ENCODE data around the gene ART1. TPM values are rescaled to one million over a fixed set of nuclear protein-coding genes. Genes with fewer than 3 reads are reported as not detected.
A peak's percentile ranks its signal among the peaks of the same experiment; 100 is the strongest.

Gene ART1
- total and polyA plus RNA-seq, 2 of the 4 experiments (the other 2 are of a cell fraction): not detected

DNA sequence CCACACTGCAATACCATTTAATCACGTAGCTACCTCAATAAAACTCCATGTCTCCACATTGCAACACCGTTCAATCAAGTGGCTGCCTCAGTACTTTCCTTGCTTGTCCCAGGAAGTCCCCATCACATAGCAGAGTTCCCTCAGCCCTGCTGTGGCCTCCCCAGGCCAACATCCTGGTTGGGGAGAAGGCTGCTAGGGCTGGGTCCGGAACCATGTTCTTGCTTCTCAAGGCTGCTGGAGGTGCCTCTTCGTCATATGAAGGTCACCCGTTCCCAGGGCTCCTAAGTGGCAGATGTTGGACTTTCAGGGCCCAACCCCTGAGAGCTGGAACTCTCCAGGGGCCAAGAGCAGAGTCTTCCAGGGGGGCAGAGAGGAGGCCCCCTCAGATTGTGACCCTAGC lies 6.4 kb upstream of the ART1 start:
- DNase-seq: no peak
- Histone ChIP-seq H2BK120ac (ENCODE audit: low read depth, low read length) (no peak overlapping the region), H4K20me1 (ENCODE audit: insufficient read depth, low read length) (no peaks in the 10 kb centered on the region), H3K79me1 (ENCODE audit: low read depth in 1 of 2, low read length in 2 of 2) (no peaks in the 10 kb centered on the region), H3K4me2 (ENCODE audit: low read depth, low read length) (no peak overlapping the region), H3K56ac (ENCODE audit: extremely low read depth, insufficient read depth, low read length) (no peak overlapping the region), H3K36me3 (ENCODE audit: control insufficient read depth, insufficient read depth, low read length) (no peaks in the 10 kb centered on the region), H3K23ac (ENCODE audit: low read depth, low read length) (no peak overlapping the region), H3K9me3 (ENCODE audit: control insufficient read depth, insufficient read depth, low read length) (no peaks in the 10 kb centered on the region), H3K4me1 (ENCODE audit: control insufficient read depth, insufficient read depth, low read length) (peaks cover 3% of the 10 kb centered on the region), H3K9me1 (ENCODE audit: insufficient read depth, low read length) (no peaks in the 10 kb centered on the region), H3K9ac (ENCODE audit: low read depth, low read length) (no peak overlapping the region), H2AK5ac (ENCODE audit: low read depth, low read length) (no peak overlapping the region), H2BK5ac (ENCODE audit: low read depth, low read length, poor library complexity, severe bottlenecking) (no peak overlapping the region), H4K8ac (ENCODE audit: low read depth in 2 of 2, low read length in 2 of 2) (no peak overlapping the region), H4K5ac (ENCODE audit: low read depth, low read length) (no peak overlapping the region), H2BK20ac (ENCODE audit: low read depth, low read length) (no peak overlapping the region), H3K14ac (replicated peaks; ENCODE audit: low read depth, low read length) (no peak overlapping the region), H3K27me3 (ENCODE audit: control insufficient read depth, insufficient read depth, low read length) (peaks cover 58% of the 10 kb centered on the region), H2AK9ac (replicated peaks; ENCODE audit: low read depth, low read length, poor library complexity) (peak overlapping the region; percentile 23), H3K18ac (ENCODE audit: low read depth, low read length) (no peak overlapping the region), H2BK15ac (ENCODE audit: low read depth, low read length) (no peak overlapping the region), H3K4ac (ENCODE audit: low read depth, low read length) (no peak overlapping the region), H4K91ac (ENCODE audit: insufficient read depth, low read depth, low read length) (no peak overlapping the region), H3K27ac (ENCODE audit: insufficient read depth, low read length) (no peak overlapping the region), H2AFZ (replicated peaks; ENCODE audit: low read length, poor library complexity) (no peak overlapping the region), H3K4me3 (ENCODE audit: insufficient read depth, low read depth, low read length) (no peak overlapping the region)
- BruUV-seq (replicated peaks): no TSS peak
- dilution Hi-C loops (cut with HindIII; ENCODE audit: low sequenced_read_pairs, unreplicated experiment): no loop called here
- in situ Hi-C loops (cut with MboI; ENCODE audit: low sequenced_read_pairs): no loop called here
- TF ChIP-seq POLR2A (IDR thresholded peaks at IDR 0.05; ENCODE audit: low read depth, low read length): no peak
- TF ChIP-seq ELK1 (IDR thresholded peaks at IDR 0.05; ENCODE audit: borderline replicate concordance, low read depth, low read length): no peak
- TF ChIP-seq RCOR1 (IDR thresholded peaks at IDR 0.05; ENCODE audit: insufficient replicate concordance, low read length): no peak
- no peak for TF ChIP-seq FOS (IDR thresholded peaks at IDR 0.05; ENCODE audit: low read depth, low read length)
- no peak for TF ChIP-seq NFE2L2 (IDR thresholded peaks at IDR 0.05; ENCODE audit: low read depth, low read length)
- no peak for TF ChIP-seq CTCF (conservative IDR thresholded peaks at IDR 0.05; ENCODE audit: low read depth, low read length)
- TF ChIP-seq USF2 (IDR thresholded peaks at IDR 0.05; ENCODE audit: low read depth, low read length): no peak
- TF ChIP-seq SMC3 (IDR thresholded peaks at IDR 0.05; ENCODE audit: low read depth, low read length): no peak
- TF ChIP-seq RAD21 (IDR thresholded peaks at IDR 0.05; ENCODE audit: low read length): no peak
- no peak for TF ChIP-seq BHLHE40 (IDR thresholded peaks at IDR 0.05; ENCODE audit: low read depth, low read length)
- TF ChIP-seq MXI1 (IDR thresholded peaks at IDR 0.05; ENCODE audit: borderline replicate concordance, low read depth, low read length): no peak
- no peak for TF ChIP-seq MAFK (IDR thresholded peaks at IDR 0.05; ENCODE audit: low read depth, low read length)
- no peak for TF ChIP-seq CEBPB (IDR thresholded peaks at IDR 0.05; ENCODE audit: low read depth, low read length)
- no peak for TF ChIP-seq CHD1 (IDR thresholded peaks at IDR 0.05; ENCODE audit: low read depth, low read length)
- TF ChIP-seq MAZ (IDR thresholded peaks at IDR 0.05; ENCODE audit: borderline replicate concordance, low read depth, low read length): no peak
- no peak for TF ChIP-seq RFX5 (IDR thresholded peaks at IDR 0.05; ENCODE audit: low read depth, low read length)
- ATAC-seq (ENCODE audit: low read depth): no peak
- ChIA-PET CTCF (no interaction called here), POLR2A (ENCODE audit: unreplicated experiment) (no interaction called here)
- WGBS, 2 experiments (ENCODE audit: extremely low coverage in 2 of 2, insufficient read length in 1 of 2): 67% methylated on average over 4 of the region's 5 CpGs; no CpG with 5 or more reads in 1 of the 2 experiments
- intact Hi-C loops (cut with micrococcal nuclease): no loop called here

Measured in IMR-90 (cell line).